ENCODE data around the gene CCDC70.

DNA sequence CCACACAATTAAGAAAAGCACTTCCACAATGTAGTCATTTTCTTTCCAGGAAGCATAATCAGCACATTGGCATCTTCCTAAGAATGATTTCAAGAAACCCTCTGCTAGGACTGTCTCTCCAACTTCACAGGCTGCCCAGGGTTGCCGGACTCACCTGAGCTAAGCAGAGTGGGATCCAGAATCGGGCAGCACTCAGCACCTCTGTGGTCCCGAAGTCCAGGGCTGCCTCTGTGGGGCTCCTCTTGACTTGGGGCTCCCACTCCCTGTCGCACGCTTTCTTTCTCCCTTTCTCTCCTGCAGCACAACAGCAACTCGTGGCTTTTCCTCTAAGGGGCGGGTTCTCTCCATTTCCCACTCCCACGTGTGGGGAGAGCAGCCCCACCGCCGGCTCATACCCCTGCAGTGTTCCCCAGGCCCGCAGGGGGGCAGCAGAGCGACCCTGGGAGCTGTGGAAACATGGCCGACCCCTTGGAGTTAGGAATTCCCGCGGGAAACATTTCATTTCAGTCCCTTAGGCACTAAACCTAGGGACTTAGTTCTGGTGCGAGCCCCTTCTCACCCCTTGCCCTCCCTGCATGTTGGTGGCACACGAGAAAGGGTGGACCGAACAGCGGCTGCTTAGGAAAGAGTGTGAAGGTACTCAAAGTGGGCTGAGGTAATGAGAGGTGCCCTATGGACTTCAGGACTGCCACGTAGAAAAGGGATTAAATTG lies 16.8 kb upstream of the CCDC70 start, which contains the start of gene TMEM272:
- TF ChIP-seq POLR2A (IDR thresholded peaks at IDR 0.05; ENCODE audit: low read length): no peak
- TF ChIP-seq GATA1 (IDR thresholded peaks at IDR 0.05; ENCODE audit: low read depth, low read length): no peak
